ENCODE measurements around the gene GMPPA.
A peak's percentile ranks its signal among the peaks of the same experiment; 100 is the strongest.

GMPPA gene

DNA sequence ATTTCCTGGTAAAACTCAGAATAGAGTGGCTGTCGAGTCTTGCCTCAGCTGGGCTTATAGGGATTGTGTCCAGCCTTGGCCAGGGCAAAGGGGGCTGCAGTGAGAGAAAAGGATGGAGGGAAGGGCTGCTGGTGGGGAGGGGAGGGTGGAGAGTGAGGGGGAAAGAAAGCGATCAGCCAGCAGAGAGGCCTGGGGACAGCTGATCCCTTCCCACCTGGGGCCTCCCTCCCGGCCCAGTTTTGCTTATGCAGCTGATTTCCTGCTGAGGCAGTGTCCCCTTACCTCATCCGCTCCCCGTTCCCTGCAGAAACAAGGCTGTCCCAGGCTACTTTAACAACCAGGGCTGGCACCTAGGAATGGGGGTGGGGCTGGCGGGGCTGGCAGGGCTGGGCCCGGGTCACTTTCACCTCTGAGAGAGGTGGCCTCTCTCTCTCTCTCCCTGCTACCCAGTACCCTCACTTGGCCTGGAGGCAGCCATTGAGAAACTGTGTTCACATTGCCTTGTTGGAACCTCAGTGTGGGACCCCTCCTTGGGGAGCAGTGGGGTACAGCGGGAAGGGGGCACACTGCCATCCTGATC lies 12.2 kb upstream of the GMPPA start:
- no peak for DNase-seq

DNA sequence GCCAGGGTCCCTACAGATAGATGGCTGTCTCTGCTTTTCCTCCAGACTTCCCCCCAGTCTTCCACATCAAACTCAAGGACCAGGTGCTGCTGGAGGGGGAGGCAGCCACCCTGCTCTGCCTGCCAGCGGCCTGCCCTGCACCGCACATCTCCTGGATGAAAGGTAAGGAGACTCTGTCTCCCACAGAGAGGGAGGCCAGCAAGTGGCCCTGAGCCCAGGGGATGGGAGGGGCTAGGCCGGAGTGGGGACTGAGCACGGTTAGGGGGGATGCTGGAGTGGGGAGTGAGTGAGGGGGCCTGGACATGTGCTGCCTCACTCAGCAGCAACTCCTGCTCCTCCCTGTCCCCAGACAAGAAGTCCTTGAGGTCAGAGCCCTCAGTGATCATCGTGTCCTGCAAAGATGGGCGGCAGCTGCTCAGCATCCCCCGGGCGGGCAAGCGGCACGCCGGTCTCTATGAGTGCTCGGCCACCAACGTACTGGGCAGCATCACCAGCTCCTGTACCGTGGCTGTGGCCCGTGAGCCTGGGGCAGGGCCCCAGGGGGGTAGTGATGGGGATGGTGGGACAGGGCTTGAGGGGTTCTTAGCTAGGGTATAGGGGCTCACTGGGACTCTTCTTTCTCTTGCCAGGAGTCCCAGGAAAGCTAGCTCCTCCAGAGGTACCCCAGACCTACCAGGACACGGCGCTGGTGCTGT lies 10.4 kb upstream of the GMPPA start:
- DNase-seq: no peak

DNA sequence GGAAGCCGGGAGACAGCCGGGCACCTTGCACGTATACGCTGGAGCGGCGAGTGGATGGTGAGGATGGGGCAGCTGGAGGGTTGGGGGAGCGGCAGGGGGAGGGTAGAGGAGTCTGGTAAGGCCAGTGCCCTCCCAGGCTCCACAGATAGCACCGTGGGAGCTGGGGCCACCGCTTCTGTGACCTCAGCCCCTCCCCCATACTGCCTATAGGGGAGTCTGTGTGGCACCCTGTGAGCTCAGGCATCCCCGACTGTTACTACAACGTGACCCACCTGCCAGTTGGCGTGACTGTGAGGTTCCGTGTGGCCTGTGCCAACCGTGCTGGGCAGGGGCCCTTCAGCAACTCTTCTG lies 9.9 kb upstream of the GMPPA start:
- no peak for DNase-seq

DNA sequence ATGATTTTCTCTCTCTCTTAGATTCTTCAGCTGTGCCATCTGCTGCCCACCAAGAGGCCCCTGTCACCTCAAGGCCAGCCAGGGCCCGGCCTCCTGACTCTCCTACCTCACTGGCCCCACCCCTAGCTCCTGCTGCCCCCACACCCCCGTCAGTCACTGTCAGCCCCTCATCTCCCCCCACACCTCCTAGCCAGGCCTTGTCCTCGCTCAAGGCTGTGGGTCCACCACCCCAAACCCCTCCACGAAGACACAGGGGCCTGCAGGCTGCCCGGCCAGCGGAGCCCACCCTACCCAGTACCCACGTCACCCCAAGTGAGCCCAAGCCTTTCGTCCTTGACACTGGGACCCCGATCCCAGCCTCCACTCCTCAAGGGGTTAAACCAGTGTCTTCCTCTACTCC lies 9.4 kb upstream of the GMPPA start:
- DNase-seq: no peak

DNA sequence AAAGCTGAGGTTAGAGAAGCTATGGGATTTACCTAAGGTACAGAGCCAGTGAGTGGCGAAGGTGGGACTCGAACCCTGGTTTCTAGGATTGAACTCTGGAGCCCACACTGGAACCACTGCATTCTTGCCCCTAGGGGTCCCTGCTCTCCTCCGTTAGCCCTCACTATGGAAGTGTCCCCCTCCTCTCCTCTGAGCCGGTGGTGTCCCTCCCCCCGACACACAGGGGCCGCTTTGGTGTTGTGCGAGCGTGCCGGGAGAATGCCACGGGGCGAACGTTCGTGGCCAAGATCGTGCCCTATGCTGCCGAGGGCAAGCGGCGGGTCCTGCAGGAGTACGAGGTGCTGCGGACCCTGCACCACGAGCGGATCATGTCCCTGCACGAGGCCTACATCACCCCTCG lies 8.5 kb upstream of the GMPPA start:
- DNase-seq: no peak

DNA sequence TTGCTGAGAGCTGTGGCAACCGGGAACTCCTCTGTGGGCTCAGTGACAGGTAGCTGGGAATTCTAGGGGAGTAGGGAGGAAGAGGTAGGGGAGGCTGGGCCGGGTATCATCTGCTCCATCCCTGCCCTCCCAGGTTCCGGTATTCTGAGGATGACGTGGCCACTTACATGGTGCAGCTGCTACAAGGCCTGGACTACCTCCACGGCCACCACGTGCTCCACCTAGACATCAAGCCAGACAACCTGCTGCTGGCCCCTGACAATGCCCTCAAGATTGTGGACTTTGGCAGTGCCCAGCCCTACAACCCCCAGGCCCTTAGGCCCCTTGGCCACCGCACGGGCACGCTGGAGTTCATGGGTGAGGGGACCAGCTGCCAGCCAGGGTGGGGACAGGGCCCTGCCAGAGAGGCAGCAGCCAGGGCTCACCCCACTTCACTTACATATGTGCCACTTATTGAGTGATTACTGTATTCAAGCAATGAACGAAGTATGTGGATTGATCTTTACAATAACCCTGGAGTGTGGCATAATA lies 8.0 kb upstream of the GMPPA start:
- no peak for DNase-seq

DNA sequence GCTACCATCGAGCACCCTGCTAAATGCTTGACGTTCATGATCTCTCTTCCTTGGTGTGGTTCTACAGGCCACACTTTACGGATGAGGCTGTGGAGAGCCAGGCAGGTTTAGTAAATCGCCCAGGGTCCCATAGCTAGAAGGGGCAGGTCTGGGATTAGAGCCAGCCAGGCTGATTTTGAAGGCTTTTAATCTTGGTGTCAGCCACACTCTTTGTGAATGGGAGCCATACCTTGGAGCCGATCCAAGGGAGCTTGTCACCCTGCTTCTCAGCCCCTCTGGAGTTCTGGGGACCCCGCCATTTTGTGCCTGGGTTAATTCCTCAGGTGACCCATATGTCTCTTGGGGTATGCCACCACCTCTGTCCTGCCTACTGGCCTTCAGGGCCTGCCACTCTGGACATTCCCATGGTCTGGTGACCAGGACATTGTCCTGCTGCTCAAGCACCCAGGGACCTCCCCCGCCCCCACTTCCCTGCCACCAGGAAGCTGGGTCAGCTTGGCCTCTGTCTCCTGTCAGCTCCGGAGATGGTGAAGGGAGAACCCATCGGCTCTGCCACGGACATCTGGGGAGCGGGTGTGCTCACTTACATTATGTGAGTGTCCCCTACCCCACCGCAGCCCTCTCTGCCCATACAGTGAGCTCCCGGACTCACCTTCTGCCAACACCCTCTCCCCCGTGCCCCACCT lies 7.3 kb upstream of the GMPPA start:
- no peak for DNase-seq

DNA sequence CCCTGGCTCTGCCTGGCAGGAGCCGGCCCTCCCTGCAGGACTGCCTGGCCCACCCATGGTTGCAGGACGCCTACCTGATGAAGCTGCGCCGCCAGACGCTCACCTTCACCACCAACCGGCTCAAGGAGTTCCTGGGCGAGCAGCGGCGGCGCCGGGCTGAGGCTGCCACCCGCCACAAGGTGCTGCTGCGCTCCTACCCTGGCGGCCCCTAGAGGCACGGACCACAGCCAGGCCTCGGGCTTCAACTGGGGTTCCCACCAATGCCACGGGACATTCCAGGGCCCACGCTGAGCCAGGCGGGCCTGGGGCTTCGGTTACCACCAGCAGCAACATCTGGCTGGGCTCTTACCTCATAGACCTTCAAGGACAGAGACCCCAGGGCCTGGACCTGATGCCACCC lies 6.1 kb upstream of the GMPPA start:
- DNase-seq: no peak

DNA sequence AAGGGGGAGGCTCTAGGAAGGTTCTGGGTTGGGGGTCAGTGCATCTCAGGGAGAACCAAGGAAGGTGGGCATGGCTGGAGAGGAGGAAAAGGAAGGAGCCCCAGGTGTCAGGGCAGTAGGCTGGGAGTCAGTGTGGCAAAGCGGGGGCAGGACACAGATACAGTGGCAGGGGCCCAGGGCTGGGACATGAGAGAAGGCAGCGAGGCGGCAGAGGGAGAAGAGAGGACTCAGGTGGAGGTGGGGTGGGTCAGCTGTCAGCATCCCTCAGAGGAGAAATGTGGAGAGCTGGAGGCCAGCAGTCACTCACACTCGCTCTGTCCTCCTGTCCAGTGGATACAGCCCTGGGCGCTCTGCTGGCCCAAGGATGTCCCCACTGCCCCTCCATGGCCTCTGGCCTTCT lies 5.6 kb upstream of the GMPPA start:
- no peak for DNase-seq

DNA sequence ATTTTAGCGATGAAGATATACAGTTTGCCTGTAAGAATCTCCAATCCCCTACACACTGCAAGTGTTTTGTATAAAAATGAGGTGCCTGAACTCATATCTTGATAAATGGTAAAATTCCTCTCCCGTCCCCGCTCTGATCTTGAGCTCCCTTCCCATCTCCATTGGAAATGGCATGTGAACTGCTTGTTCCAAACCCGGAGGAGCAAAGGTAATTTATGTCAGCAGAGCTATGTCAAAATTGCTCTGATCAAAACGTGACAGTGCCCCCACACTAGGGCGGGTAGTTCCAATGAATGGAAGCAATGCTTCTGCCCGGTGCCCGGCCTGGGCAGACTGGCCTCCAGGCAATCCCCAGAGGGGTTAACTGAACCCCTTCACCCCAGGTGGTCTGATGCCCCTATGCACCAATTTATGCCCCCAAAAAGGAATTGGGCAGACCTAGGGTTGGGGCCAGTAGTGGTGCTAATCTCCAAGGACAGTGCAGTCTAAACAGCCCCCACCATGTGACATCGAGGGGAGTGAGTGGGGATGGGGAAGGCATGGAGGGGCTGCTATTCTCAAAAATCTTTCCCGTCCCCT lies 3.6 kb upstream of the GMPPA start:
- no peak for DNase-seq

DNA sequence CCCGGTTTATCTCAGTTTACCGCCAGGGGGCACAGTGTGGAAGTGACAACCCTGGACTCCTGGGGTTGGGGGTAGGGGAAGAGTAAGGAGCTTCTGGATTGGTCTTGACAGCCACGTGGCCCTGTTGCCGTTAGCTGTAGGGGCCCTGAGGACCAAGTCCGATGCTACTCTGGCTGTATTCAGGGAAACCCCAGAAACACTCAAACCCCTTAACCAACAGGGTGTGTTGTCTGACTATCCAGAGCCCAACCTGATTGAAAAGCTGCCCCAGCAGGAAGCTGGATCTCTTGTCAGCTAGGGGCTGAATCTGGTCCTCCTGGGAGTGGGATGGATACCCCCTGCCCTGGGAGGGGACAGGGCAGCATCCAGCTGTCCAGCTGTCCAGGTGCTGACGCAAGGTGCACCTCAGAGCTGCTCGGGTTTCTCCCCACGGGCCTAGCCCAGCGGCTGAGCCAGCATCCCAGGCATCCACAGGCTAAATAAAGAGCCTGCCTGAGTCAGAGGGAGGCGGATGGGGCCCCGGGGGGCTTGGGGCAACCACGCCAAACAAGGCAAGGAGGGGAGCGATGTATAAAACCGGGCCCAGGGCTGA lies 3.1 kb upstream of the GMPPA start:
- peak; percentile 66 for DNase-seq

DNA sequence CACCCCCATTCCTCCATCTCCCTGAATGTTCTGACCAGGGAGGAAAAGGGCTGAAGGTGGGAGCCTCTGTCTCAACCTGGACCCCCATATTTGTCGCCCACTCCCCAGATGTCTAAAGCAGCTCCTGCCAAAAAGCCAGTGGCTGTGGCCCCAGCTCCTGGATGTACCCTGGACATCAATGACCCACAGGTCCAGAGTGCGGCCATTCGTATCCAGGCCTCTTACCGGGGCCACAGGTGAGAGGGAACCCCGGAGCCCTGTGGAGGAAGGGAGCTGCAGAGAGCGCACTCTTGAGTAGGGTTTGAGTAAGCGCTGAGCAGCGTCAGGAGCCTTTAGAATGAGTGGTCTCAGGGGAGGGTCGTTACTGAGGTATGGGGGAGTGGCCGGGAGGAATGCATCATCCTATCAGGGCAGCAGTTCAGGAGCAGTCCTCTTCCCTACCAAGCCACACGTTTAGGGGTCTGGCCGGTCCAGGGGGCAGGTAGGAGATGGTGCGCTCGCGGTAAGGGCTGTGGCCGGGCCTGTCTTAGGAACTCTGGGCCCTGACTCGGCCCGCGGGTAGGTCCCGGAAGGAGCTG lies 2.4 kb upstream of the GMPPA start:
- no peak for DNase-seq

DNA sequence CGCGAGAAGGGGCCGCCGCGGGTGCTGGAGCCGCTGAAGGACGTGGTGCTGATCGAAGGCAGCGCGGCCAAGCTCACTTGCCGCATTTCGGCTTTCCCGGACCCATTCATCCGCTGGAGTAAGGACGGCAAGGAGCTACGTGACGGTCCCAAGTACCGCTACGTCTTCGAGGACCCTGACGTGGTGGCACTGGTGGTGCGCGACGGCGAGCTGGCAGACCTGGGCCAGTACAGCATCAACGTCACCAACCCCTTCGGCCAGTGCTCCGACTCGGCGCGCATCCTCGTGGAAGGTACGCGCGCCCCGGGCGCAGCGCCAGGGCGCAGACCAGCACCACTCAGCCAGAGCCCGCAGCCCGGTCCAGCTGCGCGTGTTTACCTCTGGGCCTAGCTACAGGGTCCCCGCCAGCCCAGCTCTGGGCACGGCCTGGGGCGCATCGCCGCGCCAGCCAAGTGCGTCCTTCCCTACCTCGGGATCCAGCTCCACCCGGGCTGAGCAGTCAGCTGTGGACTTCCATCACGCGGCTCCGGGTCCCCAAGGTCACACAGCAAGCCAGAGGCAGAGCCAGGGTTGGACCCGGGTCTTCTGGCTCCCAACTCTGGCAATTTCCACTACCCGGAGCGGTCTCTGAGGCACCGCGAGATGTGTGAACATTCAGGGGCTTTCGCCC lies 1.7 kb upstream of the GMPPA start:
- DNase-seq: no peak

DNA sequence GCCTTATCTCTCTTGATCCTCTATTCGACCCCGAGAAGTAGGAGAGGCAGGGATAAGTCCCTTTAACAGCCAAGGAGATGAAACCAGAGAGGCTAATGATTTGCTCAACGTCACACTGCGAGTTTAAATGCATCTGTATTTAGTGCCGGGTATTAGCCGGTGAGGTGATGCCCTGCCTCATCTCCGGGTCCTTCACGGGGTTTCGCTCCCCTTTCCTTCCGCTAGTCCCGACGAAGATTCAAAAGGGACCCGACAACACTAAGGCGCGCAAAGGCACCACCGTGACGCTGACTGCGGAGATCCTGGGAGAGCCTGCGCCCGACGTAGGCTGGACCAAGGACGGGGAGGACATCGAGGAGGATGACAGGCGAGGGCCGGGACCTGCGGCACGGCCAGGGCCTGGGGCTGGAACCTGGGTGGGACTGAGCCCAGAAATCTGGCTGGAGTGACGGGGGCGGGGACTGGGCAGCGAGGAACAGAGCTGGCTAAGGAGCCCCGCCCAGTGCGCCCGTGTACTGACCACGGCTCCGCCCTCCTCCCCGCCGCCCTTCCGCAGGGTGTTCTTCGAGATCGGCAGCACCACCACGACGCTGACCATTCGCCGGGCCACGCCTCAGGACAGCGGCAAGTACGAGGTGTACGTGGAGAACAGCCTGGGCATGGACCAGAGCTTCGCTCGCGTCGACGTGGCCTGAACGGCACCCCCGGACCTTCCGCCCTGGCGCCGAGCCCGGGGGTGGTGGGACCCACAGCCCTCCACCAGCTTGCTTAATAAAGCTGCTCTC lies 1.0 kb upstream of the GMPPA start:
- DNase-seq: peak; percentile 38

DNA sequence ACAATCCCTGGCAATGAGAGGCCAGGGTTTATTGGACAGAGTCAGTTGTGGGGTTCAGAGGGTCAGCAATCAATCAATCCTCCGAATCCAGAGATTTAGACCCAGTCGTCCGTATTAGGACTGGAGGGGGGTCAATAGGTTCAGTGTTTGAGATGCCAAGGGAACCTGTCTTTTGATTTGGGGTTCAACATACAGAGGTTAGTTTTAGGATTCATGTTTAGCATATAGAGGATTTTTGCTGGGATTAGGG lies 292 bp downstream of the GMPPA start:
- no peak for DNase-seq

DNA sequence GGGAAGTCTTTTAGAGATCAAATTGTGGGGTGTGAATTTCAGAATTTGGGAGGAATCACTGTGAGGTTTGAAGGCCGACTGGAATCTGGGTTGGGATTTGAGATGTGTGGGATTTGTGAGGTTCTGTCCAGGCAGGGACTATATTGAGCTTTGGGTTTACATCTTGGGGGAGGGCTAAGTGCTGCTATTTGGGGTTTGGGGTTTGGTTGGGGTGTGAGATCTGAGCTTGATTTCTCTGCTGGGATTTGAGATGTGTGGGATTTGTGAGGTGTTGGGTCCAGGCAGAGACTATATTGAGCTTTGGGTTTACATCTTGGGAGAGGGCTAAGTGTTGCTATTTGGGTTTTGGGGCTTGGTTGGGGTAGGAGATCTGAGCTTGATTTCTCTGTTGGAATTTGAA lies 864 bp downstream of the GMPPA start:
- no peak for DNase-seq

DNA sequence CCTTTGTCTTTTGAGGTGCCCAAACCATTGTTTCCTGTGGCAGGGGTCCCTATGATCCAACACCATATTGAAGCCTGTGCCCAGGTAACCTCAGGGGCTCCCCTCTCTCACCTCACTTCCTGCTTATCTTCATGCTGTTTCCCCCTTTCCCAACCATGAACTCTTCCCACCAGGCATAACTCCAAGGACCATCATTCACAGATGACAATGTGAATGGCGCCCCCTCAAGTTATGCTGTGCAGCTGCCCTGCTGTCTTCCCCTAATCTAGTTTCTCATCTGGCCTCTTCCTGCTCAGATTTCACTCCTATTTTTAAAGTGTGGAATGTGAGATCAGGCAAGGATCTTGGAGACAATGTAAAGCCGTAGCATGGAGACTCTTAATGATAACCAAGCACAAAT lies 1.4 kb downstream of the GMPPA start:
- DNase-seq: no peak

DNA sequence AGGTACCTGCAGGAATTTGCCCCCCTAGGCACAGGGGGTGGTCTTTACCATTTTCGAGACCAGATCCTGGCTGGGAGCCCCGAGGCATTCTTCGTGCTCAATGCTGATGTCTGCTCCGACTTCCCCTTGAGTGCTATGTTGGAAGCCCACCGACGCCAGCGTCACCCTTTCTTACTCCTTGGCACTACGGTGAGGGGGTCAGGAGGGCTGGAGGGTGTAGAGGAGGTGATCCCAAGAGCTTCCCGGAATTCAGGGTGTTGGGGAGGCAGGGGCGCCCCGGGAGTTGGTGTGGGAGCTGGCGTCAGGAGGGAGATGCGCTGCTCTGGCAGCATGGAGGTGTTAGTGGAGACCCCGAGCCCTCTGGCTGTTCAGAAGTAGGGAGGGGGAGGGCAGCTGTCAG lies 3.2 kb downstream of the GMPPA start:
- no peak for DNase-seq

DNA sequence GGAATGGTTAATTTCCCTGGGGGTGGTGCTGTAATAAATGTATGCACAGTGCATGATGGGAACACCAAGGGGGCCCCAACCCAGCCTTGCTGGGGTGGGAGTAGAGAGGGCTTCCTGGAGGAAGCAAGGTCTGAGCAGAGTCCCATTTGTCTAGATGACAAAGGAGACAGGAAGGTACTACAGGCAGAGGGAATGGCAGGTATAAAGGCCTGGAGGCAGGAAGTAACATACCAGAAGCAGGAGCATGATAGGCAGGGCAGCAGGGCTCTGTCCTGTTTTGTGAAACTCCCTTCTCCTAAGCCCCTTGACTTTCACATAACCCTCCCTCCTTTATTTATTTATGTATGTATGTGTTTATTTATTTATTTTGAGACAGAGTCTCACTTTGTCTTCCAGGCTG lies 3.9 kb downstream of the GMPPA start:
- no peak for DNase-seq

DNA sequence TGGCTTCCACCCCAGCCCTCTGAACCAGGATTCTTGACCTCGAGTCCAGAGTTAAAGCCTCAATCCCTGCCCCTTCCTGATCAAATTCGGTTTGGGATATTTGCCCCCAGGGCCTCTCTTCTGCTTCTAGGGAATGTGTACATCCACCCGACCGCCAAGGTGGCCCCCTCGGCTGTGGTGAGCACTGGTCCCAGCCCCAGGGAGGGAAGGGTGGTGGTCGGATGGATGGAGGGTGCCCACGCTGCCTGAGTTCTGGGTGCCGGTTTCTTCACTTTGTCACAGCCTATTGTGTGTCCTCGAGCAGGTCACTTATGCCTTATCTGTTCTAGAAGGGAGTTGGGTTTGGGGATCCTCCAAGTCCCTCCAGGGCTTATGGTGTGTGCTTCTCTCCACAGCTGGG lies 6.9 kb downstream of the GMPPA start:
- no peak for DNase-seq

DNA sequence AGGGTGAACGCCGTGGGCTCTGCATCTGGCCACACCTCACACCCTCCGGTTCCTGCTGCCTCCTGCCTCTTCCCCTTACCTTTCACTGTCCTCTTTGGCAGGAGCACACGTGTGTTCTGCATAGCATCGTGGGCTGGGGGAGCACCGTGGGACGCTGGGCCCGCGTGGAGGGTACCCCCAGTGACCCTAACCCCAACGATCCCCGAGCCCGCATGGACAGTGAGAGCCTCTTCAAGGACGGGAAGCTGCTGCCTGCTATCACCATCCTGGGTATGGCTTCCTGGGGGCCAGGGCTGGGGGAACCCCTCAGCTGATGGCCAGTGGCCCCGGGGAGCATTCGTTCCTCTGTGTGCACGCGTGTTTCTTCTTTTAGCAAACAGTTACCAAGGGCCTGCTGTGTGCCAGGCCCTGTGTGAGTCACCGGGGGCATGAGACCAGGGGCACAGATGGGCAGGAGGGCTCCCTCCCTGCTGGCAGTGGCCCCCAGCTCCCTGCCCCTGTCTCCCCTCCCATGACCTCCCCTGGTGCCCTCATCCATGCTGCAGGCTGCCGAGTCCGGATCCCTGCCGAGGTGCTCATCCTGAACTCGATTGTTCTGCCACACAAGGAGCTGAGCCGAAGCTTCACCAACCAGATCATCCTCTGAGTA lies 7.6 kb downstream of the GMPPA start:
- DNase-seq: no peak
